HT-29 (cell line): ENCODE measurements around the gene PTH2. TPM values are rescaled to one million over a fixed set of nuclear protein-coding genes. Genes with fewer than 3 reads are reported as not detected.
"Not testable (repeated sequence)": the region's sequence is repeated elsewhere in the genome, so short reads cannot be mapped to it uniquely, and the experiment has no call there.

Experiments
- DNase-seq: peaks from one replicate; pipeline ENCODE4 v3.0.0-alpha.2; 2015; ENCODE audit warnings: low spot score
- total RNA-seq: library from RNA; depleted of rRNA; stranded (reverse); fragments of >200 nt; shearing (Covaris generic); gene quantifications from 2 replicates; pipeline ENCODE4 v1.2.3, GENCODE V29; 2014; rRNA removed

Gene PTH2
- not detected in 2 replicates for total RNA-seq

GRCh38 chr19:49423071-49423984 is at the start of gene PTH2:
TSS of gene PTH2 (minus strand) at chr19:49423441. CDS start at chr19:49423339, 102 bp downstream.
- no peak for DNase-seq

DNA sequence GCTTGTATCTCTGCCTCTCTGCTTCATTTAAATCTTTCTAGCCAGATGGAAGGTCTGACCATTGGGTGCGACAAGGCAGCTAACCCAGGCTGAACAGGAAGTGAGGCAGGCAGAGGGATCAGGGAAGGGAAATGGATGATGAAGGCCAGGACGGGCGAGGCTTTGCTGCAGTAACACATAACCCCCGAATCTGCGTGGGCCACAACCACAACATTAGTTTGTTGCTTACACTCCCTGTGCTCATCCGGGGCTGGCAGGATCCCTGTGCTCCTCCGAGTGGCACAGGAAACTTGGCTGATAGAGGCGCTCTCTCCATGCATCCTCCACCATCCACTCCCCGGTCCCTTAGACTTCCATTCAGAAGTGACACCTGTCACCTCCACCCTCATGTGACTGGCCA is 49.7 kb upstream of the PTH2 start:
- no peak for DNase-seq

DNA sequence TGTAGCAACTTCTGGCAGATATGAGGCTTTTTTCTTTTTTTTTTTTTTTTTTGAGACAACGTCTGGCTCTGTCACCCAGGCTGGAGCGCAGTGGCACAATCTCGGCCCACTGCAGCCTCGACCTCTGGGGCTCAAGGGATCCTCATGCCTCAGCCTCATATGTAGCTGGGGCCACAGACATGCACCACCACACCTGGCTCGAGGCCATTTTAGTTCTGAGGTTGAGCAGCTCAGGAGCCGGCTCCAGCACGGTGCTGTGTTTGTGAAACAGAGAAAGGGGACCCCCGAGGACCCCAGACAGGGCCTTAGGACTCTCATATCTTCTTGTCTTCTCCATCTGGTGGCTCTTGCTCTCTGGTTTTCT is 47.4 kb upstream of the PTH2 start:
- no peak for DNase-seq

- no peak for DNase-seq
Measured at GRCh38 chr19:49469828-49470614, 46.8 kb upstream of the PTH2 start.

DNA sequence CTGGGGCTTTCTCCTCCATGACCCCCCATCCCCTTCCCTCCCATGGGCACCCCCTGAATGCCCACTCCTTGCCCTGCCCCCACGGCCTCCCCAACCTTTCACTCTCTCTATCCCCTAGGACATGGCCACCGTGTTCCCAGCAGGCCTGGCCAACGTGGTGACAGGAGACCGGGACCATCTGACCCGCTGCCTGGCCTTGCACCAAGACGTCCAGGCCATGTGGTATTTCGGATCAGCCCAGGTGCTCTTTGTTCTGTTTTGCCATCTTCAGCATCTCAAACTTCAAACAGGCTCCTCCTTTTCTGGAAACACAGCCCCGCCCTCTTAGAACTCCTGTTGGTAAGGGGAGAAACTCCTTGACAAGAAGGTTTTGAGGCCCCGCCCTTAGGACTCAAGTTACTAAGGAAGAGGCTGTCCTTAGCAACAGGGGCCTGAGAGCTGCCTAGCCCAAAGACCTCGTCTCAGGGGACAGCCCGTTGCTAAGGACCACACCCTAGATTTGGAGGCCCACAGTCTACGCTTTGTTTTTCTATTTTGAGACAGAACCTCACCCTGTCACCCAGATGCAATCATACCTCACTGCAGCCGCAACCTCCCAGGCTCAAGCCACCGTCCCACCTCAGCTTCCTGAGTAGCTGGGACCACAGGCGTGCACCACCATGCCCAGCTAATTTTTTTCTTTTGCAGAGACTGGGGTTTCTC is 45.7 kb upstream of the PTH2 start:
- DNase-seq: peak; percentile 50

- DNase-seq: no peak
Measured at GRCh38 chr19:49468199-49468598, 45.0 kb upstream of the PTH2 start.

DNA sequence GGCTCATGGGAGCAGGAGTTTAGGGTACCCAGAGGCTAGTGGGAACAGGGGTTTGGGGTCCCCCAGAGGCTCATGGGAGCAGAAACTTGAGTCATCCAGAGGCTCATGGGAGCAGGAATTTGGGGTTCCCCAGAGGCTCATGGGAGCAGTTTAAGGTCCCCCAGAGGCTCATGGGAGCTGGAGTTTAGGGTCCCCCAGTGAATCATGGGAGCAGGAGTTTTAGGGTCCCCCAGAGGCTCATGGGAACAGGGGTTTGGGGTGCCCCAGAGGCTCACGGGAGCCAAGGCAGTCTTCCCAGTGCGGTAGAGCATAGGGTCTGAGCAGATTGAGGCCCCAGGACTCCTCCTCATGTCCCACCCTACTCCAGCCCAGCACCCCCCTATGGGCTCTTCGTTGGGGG is 42.1 kb upstream of the PTH2 start:
- no peak for DNase-seq

- no peak for DNase-seq
Measured at GRCh38 chr19:49463960-49464740, 40.9 kb upstream of the PTH2 start.

DNA sequence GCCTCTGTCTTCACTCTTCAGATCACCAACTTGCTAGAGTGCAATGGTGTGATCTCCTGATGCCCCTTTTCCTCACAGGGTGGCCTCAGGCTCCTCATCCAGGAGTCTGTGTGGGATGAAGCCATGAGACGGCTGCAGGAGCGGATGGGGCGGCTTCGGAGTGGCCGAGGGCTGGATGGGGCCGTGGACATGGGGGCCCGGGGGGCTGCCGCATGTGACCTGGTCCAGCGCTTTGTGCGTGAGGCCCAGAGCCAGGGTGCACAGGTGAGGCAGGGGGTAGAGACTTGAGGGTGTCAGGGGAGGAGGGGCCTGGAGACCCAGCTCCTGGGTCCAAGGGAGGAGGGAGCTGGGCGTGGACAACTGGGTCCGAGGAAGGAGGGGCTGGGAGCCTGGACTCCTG is 39.3 kb upstream of the PTH2 start:
- no peak for DNase-seq

GRCh38 chr19:49461656-49462055 is 38.4 kb upstream of the PTH2 start:
- no peak for DNase-seq

DNA sequence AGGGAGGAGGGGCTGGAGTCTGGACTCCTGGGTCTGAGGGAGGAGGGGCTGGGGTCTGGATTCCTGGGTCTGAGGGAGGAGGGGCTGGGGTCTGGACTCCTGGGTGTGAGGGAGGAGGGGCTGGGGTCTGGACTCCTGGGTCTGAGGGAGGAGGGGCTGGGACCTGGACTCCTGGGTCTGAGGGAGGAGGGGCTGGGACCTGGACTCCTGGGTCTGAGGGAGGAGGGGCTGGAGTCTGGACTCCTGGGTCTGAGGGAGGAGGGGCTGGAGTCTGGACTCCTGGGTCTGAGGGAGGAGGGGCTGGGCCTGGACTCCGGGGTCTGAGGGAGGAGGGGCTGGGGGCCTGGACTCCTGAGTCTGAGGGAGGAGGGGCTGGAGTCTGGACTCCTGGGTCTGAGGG is 37.9 kb upstream of the PTH2 start:
- not testable (repeated sequence) for DNase-seq

DNA sequence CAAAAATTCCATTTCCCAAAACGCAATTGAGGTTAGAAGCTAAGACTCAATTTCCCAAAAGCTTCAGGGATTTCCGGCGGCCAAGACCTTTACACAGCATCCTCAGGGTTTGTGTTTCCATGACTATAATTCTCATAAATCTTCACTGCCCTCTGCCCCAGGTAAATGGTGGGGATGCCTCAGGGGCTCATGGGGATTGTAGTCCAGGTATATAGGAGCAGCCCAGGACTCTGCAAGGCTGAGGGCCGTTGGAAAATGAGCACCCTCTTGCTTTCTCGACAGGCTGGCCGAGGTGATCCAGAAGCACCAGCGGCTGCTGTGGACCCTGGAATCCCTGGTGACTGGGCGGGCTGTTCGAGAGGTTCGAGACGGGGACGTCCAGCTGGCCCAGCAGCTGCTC is 36.1 kb upstream of the PTH2 start:
- DNase-seq: no peak

GRCh38 chr19:49458567-49458903 is 35.3 kb upstream of the PTH2 start:
- no peak for DNase-seq

DNA sequence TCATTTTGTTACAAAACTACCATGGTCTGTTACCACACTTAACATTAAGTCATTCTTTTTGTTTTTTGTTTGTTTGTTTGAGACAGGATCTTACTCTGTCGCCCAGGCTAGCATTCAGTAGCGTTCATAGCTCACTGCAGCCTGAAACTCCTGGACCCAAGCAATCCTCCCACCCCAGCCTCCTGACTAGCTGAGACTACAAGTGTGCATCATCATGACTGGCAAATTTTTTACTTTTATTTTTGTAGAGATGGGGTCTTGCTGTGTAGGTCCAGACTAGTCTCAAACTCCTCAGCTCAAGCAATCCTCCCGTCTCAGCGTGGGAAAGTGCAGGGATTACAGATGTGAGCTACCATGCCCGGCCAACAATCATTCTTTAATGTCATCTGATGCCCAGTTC is 33.1 kb upstream of the PTH2 start:
- DNase-seq: no peak

GRCh38 chr19:49455773-49456172 is 32.5 kb upstream of the PTH2 start:
- DNase-seq: no peak

DNA sequence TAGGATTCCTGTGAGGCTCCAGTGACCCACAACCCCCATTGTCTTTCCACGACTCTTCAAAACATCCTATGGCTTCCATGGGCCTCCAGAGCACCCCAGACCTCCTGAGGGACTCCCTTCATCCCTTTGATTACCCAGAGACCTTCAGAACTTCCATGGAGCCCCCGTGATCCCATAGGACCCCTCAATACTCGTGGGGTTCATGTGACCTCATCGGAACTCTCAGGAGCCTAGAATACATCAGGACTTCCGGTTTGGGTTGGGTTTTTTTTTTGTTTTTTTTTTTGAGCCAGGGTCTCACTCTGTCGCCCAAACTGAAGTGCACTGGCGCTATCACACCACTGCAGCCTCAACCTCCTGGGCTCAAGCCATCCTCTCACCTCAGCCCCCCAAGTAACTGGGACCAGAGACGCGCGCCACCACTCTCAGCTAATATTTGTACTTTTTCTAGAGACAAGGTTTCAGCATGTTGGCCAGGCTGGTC is 30.6 kb upstream of the PTH2 start:
- DNase-seq: no peak

DNA sequence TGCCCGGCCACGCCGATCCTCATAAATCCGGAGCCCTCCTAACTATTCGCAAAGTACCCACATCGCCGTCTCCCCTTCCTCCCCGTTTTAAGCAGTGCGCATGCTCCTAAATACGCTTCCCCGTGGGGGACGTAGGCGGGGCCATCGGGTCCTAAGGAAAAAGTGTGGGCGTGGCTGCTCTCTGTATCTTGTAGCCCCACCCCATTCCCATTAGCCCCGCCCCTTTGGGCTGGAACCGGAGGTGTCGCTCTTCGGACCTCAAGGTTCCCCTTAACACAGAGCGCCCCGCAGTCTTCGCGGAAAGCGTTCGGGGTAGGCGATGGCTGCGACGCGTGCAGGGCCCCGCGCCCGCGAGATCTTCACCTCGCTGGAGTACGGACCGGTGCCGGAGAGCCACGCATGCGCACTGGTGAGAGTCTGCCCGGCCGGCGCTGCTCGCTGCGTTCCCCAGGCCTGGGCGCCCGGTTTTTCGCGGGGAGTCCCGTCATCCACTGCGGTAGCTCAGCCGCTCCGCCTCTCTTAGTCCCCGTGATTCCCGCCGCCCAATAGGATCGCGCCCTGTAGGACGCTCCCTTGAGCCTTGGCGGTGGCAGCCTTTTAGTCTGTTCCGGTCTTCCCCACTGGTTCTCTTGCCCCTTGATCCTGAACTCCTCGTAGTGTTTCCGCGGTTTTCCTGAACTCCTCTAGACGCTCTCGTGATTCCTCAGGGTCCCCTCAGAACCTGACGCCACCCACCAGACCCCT is 29.9 kb upstream of the PTH2 start, which contains the start of gene ALDH16A1:
Gene ALDH16A1 (plus strand): TSS at position 213 of the 744 bp plus-strand sequence. CDS start 107 bp downstream, at position 320.
- DNase-seq: peak; percentile 100

DNA sequence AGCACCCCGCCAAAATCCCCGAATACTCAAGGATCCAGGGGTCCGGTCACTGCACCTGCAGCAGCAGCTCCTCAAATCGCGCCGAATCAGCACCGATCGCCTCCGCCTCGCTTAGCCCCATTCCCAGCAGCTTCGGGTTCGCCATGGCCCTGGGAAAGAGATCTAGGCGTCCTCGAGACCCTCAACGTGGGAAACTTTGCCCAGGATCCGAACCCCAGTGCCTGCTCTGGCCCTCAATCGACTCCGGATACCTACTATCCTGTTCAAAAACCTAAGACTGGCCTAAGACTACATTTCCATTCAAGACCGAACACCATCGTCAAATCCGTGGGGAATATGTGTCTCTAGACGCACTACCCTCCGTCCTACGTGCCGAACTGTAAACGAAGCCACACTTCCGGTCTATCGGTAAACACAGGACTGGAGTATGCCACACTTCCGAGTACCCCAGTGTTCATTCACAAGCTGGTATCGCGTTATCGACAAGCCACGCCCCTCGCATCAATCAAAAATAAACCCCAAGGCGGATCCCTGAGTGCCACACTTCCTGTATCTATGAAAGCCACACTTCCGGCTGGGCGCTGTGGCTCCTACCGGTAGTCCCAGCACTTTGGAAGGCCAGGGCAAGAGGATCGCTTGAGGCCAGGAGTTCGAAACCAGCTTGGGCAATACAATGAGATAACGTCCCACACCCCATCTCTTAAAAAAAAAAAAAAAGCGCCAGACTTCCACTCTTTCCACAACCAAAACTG is 28.4 kb upstream of the PTH2 start, which contains the start of gene PIH1D1:
Gene PIH1D1 (minus strand): TSS at position 385 of the 752 bp plus-strand sequence. CDS start 240 bp downstream, at position 145.
- peak; percentile 100 for DNase-seq

DNA sequence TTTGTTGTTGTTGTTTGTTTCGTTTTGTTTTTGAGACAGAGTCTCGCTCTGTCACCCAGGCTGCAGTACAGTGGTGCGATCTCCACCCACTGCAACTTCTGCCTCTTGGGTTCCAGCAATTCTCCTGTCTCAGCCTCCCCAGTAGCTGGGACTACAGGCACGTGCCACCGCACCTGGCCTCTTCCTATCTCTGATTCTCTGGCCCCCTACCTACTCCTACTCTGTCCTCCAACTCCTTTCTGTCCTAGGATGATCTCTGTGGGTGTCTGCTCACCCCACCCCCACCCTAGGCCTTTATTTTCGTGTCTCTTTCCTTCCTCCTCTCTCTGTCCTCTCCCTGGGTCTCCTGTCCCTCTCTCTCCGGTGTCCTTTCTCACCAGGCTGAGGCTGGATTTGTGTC is 27.2 kb upstream of the PTH2 start:
- DNase-seq: no peak

DNA sequence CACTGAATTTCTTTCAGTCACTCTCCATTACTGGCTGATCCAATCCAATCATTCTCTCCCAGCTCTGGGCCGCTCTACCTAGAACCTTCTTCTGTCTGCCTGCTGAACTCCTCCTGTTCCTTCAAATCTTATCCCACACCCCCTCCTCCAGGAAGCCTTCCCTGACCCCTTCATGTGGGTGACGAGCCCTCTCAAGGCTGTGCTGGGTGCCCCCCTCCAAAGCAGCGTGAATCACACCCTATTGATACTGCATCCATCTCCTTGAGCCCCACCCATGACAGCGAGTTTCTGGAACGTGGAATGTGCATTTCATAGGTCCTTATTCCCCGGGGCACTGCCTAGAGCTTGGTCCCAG is 25.2 kb upstream of the PTH2 start:
- no peak for DNase-seq
